Dendritic cell treated with granulocyte-macrophage colony-stimulating factor and Interleukin-4, amounts not matched to agents 40 ng/mL and 50 ng/mL, for 4 days (primary cell): ENCODE results near the gene CD177.
"Not testable (repeated sequence)": the region's sequence is repeated elsewhere in the genome, so short reads cannot be mapped to it uniquely, and the experiment has no call there.

Experiments
- H3K27ac Mint-ChIP-seq: one replicate; pipeline ENCODE4 v1.8.0; 2022; ENCODE audit warnings: mild to moderate bottlenecking, mixed read lengths
- H3K27me3 Mint-ChIP-seq: one replicate; pipeline ENCODE4 v1.8.0; 2022; ENCODE audit warnings: mild to moderate bottlenecking, mixed read lengths
- H3K36me3 Mint-ChIP-seq: one replicate; pipeline ENCODE4 v1.8.0; 2022; ENCODE audit warnings: low read depth, mixed read lengths
- H3K4me1 Mint-ChIP-seq: one replicate; pipeline ENCODE4 v1.8.0; 2022; ENCODE audit warnings: low read depth, mixed read lengths
- H3K4me3 Mint-ChIP-seq: one replicate; pipeline ENCODE4 v1.8.0; 2022; ENCODE audit warnings: mild to moderate bottlenecking, moderate library complexity, mixed read lengths
- H3K9me3 Mint-ChIP-seq: one replicate; pipeline ENCODE4 v1.8.0; 2022; ENCODE audit warnings: mixed read lengths
- intact Hi-C: fragments of 100-400 bp; cut with micrococcal nuclease; formaldehyde crosslinking; loops from one replicate; pipeline ENCODE4 v1.15.0; 2022

The CD177 gene

GRCh38 chr19:43320546-43320945, 32.9 kb upstream of the CD177 start:
- no peaks in the 10 kb centered on the region for H3K9me3 Mint-ChIP-seq
- H3K27ac Mint-ChIP-seq = no peak overlapping the region
- no peak overlapping the region for H3K4me3 Mint-ChIP-seq
- H3K27me3 Mint-ChIP-seq = no peaks in the 10 kb centered on the region
- H3K4me1 Mint-ChIP-seq = no peaks in the 10 kb centered on the region
- H3K36me3 Mint-ChIP-seq = no peaks in the 10 kb centered on the region
- intact Hi-C loops = no loop called here

- H3K27ac Mint-ChIP-seq, H3K4me1 Mint-ChIP-seq, H3K4me3 Mint-ChIP-seq, H3K36me3 Mint-ChIP-seq, H3K9me3 Mint-ChIP-seq, intact Hi-C loops, H3K27me3 Mint-ChIP-seq: not testable (repeated sequence)
These were observed 26.7 kb upstream of the CD177 start for GRCh38 chr19:43326761-43327160.

- H3K27ac Mint-ChIP-seq, H3K36me3 Mint-ChIP-seq, H3K9me3 Mint-ChIP-seq, H3K4me3 Mint-ChIP-seq, intact Hi-C loops, H3K4me1 Mint-ChIP-seq, H3K27me3 Mint-ChIP-seq: not testable (repeated sequence)
These were observed 24.9 kb upstream of the CD177 start for GRCh38 chr19:43328561-43328960.

GRCh38 chr19:43329049-43329448, 24.4 kb upstream of the CD177 start:
- H3K36me3 Mint-ChIP-seq, H3K9me3 Mint-ChIP-seq, H3K4me1 Mint-ChIP-seq, intact Hi-C loops, H3K4me3 Mint-ChIP-seq, H3K27me3 Mint-ChIP-seq, H3K27ac Mint-ChIP-seq: not testable (repeated sequence)

GRCh38 chr19:43329989-43330388, 23.5 kb upstream of the CD177 start:
- intact Hi-C loops = no loop called here
- Mint-ChIP-seq H3K36me3 (no peaks in the 10 kb centered on the region), H3K4me1 (peaks cover 5% of the 10 kb centered on the region), H3K27me3 (no peaks in the 10 kb centered on the region), H3K27ac (no peak overlapping the region), H3K9me3 (no peaks in the 10 kb centered on the region), H3K4me3 (no peak overlapping the region)

- H3K4me1 Mint-ChIP-seq = peaks cover 5% of the 10 kb centered on the region
- no peaks in the 10 kb centered on the region for H3K9me3 Mint-ChIP-seq
- H3K36me3 Mint-ChIP-seq = no peaks in the 10 kb centered on the region
- H3K27me3 Mint-ChIP-seq = no peaks in the 10 kb centered on the region
- no peak overlapping the region for H3K4me3 Mint-ChIP-seq
- intact Hi-C loops = no loop called here
- no peak overlapping the region for H3K27ac Mint-ChIP-seq
These were observed 22.6 kb upstream of the CD177 start for GRCh38 chr19:43330726-43331434.

- no peaks in the 10 kb centered on the region for H3K36me3 Mint-ChIP-seq
- no peaks in the 10 kb centered on the region for H3K27me3 Mint-ChIP-seq
- H3K4me3 Mint-ChIP-seq = no peak overlapping the region
- no peaks in the 10 kb centered on the region for H3K9me3 Mint-ChIP-seq
- intact Hi-C loops = no loop called here
- peaks cover 5% of the 10 kb centered on the region for H3K4me1 Mint-ChIP-seq
- no peak overlapping the region for H3K27ac Mint-ChIP-seq
These were observed 22.0 kb upstream of the CD177 start for GRCh38 chr19:43331435-43332010.

GRCh38 chr19:43332058-43332922, 21.2 kb upstream of the CD177 start:
- intact Hi-C loops = no loop called here
- no peak overlapping the region for H3K27ac Mint-ChIP-seq
- H3K27me3 Mint-ChIP-seq = no peaks in the 10 kb centered on the region
- no peaks in the 10 kb centered on the region for H3K9me3 Mint-ChIP-seq
- H3K4me3 Mint-ChIP-seq = no peak overlapping the region
- H3K36me3 Mint-ChIP-seq = no peaks in the 10 kb centered on the region
- H3K4me1 Mint-ChIP-seq = peaks cover 5% of the 10 kb centered on the region

GRCh38 chr19:43336508-43336907, 17.0 kb upstream of the CD177 start:
- H3K27ac Mint-ChIP-seq, intact Hi-C loops, H3K4me3 Mint-ChIP-seq, H3K36me3 Mint-ChIP-seq, H3K9me3 Mint-ChIP-seq, H3K27me3 Mint-ChIP-seq: not testable (repeated sequence)
- peaks cover 13% of the 10 kb centered on the region for H3K4me1 Mint-ChIP-seq

- intact Hi-C loops = no loop called here
- Mint-ChIP-seq H3K4me1 (peaks cover 22% of the 10 kb centered on the region), H3K27ac (no peak overlapping the region), H3K4me3 (no peak overlapping the region), H3K36me3 (no peaks in the 10 kb centered on the region), H3K27me3 (peaks cover 8% of the 10 kb centered on the region), H3K9me3 (peaks cover 11% of the 10 kb centered on the region)
These were observed 15.7 kb upstream of the CD177 start for GRCh38 chr19:43337737-43338136.

- peaks cover 11% of the 10 kb centered on the region for H3K27me3 Mint-ChIP-seq
- intact Hi-C loops = no loop called here
- no peak overlapping the region for H3K4me3 Mint-ChIP-seq
- no peaks in the 10 kb centered on the region for H3K36me3 Mint-ChIP-seq
- peaks cover 29% of the 10 kb centered on the region for H3K4me1 Mint-ChIP-seq
- H3K9me3 Mint-ChIP-seq = peaks cover 11% of the 10 kb centered on the region
- no peak overlapping the region for H3K27ac Mint-ChIP-seq
These were observed 15.0 kb upstream of the CD177 start for GRCh38 chr19:43338530-43338929.

- H3K27ac Mint-ChIP-seq, H3K36me3 Mint-ChIP-seq, intact Hi-C loops, H3K4me3 Mint-ChIP-seq: not testable (repeated sequence)
- peaks cover 35% of the 10 kb centered on the region for H3K4me1 Mint-ChIP-seq
- H3K27me3 Mint-ChIP-seq = peaks cover 13% of the 10 kb centered on the region
- peaks cover 11% of the 10 kb centered on the region for H3K9me3 Mint-ChIP-seq
These were observed 14.1 kb upstream of the CD177 start for GRCh38 chr19:43339243-43339930.

GRCh38 chr19:43340101-43340500, 13.4 kb upstream of the CD177 start:
- peaks cover 35% of the 10 kb centered on the region for H3K4me1 Mint-ChIP-seq
- H3K9me3 Mint-ChIP-seq = peaks cover 11% of the 10 kb centered on the region
- H3K4me3 Mint-ChIP-seq, H3K36me3 Mint-ChIP-seq, intact Hi-C loops, H3K27ac Mint-ChIP-seq: not testable (repeated sequence)
- peaks cover 13% of the 10 kb centered on the region for H3K27me3 Mint-ChIP-seq

- H3K4me3 Mint-ChIP-seq, H3K36me3 Mint-ChIP-seq, H3K27ac Mint-ChIP-seq, intact Hi-C loops: not testable (repeated sequence)
- Mint-ChIP-seq H3K9me3 (peaks cover 11% of the 10 kb centered on the region), H3K4me1 (peaks cover 35% of the 10 kb centered on the region), H3K27me3 (peaks cover 13% of the 10 kb centered on the region)
These were observed 12.4 kb upstream of the CD177 start for GRCh38 chr19:43341098-43341497.
